A673 (cell line): ENCODE data around the gene BBS9.

Experiments
- EZH2 ChIP-seq: fragments of 200-600 bp; sonication (generic); IDR thresholded peaks from 2 replicates; pipeline ENCODE4 v1.6.1; 2017; ENCODE audit warnings: borderline replicate concordance, low read depth, mild to moderate bottlenecking, mixed read lengths, antibody characterized with exemption, low read length; ENCODE audit not compliant: poor library complexity, severe bottlenecking
- TF ChIP-seq, protein P1 (sequence below): fragments of 300-800, 200-600 bp; sonication (generic); conservative IDR thresholded peaks from 2 replicates; pipeline ENCODE4 v1.5.1; 2017; ENCODE audit warnings: low read depth, mild to moderate bottlenecking, antibody characterized with exemption, low read length, moderate library complexity, mixed read lengths

DNA sequence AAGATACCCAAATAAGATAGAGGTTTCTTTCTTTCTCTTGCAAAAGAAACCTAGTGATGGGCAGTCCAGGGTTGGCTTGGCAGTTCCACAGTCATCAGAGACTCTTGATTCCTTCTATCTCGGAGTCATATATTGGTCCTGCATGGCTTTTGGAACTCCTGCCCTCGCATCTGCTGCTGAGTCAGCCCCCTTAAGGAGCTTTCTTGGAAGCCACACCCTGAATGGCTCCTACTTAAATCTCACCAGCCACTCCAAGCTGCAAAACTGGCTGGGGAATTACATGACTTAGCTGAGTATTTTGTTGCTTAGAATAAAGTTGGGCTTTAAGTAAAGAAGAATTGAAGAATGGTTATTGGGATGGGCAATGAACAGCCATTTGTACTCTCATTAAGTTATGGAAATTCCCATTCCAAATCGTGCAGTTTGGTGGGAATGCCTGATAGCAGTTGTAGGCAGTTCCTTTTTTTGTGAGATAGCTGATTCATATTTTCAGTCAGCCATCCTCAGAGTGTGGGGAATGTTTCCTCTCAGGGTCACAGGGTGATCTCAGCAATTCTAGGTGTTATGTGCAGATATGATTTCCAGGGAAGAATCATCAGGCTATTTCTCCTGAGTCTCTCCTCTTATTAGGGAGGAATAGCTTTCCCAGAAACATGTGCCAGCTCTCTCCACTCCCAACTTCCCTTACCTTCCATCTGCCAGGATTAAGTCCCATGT, 209.9 kb downstream of the BBS9 start:
- TF ChIP-seq, protein P1, sequence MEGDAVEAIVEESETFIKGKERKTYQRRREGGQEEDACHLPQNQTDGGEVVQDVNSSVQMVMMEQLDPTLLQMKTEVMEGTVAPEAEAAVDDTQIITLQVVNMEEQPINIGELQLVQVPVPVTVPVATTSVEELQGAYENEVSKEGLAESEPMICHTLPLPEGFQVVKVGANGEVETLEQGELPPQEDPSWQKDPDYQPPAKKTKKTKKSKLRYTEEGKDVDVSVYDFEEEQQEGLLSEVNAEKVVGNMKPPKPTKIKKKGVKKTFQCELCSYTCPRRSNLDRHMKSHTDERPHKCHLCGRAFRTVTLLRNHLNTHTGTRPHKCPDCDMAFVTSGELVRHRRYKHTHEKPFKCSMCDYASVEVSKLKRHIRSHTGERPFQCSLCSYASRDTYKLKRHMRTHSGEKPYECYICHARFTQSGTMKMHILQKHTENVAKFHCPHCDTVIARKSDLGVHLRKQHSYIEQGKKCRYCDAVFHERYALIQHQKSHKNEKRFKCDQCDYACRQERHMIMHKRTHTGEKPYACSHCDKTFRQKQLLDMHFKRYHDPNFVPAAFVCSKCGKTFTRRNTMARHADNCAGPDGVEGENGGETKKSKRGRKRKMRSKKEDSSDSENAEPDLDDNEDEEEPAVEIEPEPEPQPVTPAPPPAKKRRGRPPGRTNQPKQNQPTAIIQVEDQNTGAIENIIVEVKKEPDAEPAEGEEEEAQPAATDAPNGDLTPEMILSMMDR: no peak
- TF ChIP-seq EZH2: no peak
